HG03280 (cell line): Measurements from ENCODE around the gene MND1.
"Not testable (repeated sequence)": the region's sequence is repeated elsewhere in the genome, so short reads cannot be mapped to it uniquely, and the experiment has no call there.

Source experiments
- ATAC-seq: cut with Tn5 transposase; IDR thresholded peaks from one replicate; pipeline ENCODE4 v1.9.1; 2021; ENCODE audit warnings: mild to moderate bottlenecking, moderate library complexity; ENCODE audit not compliant: unreplicated experiment

Gene MND1

DNA sequence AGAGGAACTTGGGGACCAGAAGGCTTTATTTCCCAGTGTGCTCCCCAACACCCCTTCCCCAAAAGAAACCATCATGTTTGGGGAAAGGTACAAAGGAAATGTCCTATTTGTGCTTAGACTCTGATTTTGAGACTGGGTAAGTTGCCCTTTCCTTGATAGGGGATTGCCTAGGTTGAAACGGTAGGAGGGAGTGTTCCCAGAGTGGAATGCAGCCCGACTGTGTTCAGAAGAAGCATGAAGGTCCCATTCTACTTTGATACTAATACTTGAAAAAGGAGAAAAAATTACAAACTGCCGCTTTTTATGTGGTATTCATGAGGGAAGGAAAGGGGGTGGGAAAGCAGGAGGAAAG, 89.2 kb downstream of the MND1 start:
- no peak for ATAC-seq

DNA sequence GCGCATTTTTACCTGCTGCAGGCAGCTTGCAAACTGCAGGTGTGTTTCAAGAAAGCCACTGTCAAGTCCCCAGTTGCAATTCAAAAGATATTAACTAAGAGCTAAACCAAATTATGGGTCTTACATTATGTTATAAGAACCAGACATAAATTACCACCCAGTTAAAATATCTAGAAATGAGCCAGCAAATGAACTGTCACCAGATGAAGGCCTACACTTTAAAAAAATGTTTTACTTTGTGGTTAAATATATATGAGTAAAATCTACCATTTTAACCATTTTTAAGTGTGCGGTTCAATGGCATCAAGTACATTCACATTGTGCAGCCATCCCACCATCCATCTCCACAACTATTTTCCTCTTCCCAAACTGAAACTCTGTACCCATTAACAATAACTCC, 89.7 kb downstream of the MND1 start:
- ATAC-seq = no peak

DNA sequence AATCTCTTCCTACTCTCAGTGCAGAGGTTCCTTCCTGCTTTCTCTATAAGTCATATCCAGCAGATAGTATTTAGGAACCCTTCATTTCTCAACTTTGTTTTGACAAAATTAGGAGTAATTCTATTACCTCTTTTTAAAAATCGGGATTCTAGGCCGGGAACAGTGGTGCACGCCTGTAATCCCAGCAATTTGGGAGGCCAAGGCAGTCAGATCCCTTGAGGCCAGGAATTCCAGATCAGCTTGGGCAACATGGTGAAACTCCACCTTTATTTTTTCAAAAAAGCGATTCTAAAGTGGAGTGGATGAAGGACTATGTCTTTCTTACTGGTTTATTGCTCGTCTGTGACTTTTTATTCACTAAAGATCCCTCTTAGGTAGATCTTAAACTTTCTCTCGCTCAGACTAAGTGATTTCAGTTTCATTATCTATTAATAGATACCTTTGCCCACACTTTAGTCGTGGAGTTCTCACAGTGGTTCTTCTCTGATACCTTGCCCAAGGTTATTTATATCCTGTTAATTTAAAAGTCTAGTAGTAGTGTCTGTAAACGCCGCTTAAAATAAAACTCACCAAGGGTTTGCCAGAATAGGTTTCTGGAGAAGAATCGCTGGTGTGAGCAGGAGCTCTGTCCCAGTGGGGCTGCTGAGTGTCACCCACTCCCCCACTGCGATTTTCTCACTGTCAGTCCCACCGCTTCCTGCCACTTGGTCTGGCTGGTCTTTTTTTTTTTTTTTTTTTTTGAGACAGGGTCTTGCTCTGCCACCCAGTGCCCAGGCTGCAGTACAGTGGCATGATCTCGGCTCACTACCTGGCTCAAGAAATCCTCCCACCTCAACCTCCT, 94.6 kb downstream of the MND1 start:
- peak; percentile 70 for ATAC-seq

DNA sequence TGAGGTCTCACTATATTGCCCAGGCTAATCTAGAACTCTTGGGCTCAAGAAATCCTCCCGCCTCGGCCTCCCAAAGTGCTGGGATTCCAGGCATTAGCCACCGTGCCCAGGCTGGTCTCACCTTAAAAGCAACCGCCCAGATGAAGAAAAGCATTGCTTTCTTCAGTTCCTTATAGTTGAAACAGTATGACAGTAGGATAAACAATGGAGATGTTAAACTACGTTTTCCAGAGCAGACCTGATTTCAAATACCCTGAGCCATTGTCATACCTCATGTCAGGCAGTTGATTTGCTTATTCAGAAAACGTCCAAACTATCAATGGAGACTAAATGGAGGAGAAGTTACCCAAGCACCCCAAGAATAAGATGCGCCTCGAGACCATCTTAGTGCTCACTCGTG, 95.3 kb downstream of the MND1 start:
- no peak for ATAC-seq

DNA sequence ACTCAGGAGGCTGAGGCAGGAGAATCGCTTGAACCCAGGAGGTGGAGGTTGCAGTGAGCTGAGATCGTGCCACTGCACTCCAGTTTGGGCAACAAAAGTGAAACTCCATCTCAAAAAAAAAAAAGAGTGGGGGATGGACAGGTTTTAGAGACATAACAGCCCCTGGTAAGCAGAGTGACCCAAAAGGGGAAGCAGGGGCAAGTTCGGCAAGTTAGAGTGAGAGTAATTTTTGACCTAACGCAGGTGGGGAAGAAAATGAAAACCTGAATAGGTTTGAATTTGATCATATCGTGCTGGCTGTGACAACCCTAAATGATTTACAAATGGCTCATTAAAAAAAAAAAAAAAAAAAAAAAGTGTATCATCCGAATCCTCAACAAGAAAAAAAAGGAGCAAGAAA, 96.0 kb downstream of the MND1 start:
- no peak for ATAC-seq

DNA sequence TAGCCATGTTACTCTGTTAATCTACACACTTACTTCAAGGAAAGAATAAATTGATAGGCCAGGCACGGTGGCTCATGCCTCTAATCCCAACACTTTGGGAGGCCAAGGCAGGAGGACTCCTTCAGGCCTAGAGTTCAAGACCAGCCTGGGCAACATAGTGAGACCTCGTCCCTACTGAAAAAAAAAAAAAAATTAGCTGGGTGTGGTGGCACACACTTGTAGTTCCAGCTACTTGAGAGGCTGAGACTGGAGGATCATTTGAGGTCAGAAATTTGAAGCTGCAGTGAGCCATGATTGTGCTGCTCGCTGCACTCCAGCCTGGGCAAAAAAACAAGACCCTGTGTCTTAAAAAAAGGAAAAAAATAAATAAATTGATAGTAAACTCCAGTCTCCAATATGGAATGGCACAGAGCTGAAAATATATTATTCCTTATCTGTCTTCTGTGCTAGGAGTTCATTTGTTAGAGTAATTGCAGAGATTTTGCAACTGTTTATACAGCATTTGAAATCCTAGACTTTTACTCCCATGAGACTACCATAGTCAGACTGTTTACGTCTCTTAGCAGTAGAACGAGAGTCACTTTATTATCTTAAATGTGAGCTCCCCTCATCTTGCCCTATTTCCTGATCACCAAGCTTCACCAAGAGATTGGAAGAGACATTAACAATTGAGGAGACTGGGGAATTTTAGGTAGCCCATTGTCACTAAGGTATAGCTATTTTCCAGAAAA, 102.9 kb downstream of the MND1 start:
- ATAC-seq = no peak

DNA sequence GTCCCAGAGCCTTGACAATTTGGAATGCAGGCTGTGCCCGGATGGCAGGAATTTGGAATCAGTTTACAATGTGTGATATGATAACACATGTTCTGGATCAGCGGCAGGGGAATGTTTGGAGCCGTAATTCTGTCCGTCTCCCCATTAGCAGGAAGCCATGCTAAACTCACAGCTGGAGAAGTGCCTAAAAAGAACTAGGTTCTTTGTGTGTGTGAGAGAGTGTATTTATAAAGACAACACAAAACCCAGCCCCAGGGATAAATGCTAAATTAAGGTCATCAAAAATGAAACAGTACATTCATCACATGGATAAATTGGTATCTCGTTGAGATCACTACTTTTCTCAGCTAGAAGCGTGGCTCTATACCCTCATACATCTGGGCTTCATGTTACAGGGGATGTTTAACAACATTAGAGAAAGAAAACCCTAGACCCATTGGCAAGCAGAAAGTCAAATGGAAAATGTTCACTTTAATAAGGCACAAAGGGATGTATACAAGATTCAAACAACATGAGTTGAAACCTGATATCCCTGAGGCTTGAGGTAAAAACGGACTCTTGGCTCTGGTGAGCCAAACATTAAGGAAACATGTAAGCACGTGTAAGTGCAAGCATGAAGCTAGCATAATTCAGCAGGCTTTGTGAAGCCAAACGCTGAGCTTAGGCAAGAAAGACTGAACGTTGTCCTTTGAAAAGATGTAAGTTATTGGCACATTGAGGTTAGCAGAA, 103.7 kb downstream of the MND1 start:
- no peak for ATAC-seq

DNA sequence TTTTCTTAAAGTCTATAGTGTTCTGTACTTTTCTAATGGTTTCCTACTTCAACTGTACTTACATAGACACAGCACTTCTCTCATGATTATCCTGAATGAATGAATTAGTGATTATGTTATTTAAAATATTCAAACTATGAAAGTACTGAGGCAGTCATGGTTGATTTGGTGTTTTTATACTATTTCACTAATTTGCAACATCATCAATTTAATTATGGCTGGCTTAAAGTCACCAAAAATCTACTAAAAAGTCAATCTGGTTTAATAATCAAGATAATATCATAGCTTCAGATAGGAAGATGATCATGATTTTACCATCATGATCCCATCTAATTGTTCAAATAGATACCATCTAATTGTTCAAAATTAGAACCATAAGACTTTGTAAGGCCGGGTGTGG, 104.8 kb downstream of the MND1 start:
- ATAC-seq = no peak

DNA sequence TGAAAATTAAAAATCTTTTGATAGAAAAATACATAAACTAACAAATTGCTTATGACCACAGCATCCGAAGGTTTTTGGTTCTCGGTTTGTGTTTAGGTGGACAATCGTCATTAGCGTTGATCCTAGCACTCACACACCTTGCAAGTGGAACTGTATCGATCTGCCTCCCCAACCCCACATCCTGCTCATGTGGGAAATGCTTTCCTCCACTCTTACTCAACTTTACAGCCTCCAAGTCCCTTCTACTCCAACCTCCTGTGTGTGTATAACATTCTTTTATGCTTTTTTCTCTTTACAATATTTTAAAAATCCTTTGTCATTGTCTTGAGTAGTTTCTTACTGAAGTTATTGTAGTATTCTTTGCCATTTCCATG, 106.0 kb downstream of the MND1 start:
- ATAC-seq = no peak

DNA sequence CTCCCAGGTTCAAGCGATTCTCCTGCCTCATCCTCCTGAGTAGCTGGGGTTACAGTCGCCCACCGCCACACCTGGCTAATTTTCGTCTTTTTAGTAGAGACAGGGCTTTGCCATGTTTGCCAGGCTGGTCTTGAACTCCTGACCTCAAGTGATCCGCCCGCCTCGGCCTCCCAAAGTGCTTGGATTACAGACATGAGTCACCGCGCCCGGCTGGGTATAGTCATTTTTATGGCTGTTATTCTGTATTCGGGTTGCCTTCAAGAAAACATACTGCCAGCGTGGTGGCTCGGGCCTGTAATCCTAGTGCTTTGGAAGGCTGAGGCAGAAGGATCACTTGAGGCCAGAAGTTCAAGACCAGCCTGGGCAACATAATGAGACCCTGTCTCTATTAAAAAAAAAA, 106.7 kb downstream of the MND1 start:
- ATAC-seq = not testable (repeated sequence)

DNA sequence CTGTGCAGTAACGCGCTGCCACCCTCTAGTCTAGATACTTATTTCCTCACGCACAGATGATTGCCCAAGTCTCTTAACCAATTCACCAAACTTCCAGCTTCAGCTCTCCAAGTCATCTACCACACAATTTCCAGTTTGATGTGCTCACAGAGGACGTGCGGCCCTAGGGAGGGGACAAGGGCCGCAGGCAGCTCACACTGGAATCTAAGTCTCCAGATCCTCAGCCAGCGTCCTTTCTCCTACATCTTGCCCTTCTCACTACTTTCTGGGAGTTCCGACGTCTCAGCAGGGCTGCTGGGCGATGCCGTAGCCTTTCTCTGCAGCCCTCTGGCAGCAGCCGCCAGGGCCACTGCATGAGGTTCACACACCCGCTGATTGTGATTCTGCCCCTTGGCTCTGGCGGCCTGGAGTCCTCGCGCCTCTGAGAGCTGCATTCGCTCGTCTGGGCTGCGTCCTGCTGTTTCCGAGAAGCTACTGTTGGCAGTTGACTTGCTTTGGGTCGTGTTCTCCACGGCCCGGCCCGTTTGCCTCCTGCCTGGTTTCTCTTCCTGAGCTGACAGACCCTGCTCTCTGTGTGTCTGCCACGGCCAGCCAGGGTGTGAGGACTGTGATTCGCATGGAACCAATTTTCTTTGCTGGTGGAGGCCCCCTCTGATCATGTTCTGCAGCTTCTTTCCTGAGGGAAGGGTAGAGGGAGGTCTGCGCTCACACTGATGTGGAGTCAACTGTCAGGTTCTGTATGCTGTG, 107.6 kb downstream of the MND1 start:
- ATAC-seq = no peak

DNA sequence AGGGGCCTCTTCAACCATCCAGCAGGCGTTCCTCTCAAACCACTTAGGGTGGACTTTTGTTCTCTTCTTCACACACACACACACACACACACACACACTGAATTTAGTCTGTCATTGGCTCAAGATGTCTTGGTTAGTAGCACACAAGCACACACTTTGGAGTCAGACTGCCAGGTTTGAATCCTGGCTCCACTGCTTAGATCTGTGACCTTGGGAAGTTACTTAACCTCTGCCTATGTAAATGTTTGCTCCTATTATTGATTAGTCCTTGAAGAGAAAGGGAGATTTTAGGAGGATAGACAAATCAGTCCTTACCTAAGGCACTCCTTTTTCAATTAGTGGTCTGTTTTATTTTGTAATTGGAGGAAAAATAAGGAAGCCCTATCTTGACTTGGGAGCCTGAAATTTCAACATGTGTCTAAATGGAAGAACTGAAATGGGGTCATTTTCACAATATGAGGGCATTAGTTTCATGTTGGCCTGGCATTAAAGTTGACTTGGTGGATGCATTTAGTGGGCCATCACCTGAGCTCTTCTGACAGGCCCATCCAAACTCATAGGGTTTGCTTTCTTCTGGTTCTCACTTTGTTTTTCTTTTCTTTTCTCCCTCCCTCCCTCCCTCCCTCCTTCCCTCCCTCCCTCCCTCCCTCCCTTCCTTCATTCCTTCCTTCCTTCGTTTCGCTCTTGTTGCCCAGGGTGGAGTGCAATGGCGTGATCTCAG, 108.3 kb downstream of the MND1 start:
- no peak for ATAC-seq

DNA sequence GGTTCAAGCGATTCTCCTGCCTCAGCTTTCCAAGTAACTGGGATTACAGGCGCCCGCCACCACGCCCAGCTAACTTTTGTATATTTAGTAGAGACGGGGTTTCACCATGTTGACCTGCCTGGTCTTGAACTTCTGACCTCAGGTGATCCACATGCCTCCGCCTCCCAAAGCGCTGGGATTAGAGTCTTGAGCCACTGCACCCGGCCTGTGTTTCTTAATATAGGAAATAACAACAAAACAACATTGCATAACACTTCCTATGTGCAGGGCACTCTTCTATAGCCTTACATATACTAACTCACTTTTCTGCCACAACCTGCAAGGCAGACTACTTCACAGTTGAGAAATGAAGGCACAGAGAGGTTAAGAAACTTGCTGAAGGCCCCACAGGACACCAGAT, 108.9 kb downstream of the MND1 start:
- ATAC-seq = no peak

DNA sequence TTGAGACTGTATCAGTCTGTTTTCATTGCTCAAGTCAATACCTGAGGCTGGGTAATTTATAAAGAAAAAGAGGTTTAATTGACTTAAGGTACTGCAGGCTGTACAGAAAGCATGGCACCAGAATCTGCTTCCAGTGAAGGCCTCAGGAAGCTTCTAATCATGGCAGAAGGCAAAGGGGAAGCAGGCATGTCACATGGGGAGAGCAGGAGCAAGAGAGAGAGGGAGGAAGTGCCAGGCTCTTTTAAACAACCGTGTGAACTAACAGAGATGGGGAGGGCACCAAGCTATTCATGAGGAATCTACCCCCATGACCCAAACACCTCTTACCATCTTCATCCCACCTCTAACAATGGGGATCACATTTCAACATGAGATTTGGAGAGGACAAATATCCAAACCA, 114.5 kb downstream of the MND1 start:
- ATAC-seq = no peak

DNA sequence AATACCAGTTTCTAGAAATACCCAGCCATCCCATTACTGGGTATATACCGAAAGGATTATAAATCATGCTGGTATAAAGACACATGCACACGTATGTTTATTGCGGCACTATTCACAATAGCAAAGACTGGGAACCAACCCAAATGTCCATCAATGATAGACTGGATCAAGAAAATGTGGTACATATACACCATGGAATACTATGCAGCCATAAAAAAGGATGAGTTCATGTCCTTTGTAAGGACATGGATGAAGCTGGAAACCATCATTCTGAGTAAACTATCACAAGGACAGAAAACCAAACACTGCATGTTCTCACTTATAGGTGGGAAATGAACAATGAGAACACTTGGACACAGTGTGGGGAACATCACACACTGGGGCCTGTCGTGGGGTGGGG, 117.1 kb downstream of the MND1 start:
- not testable (repeated sequence) for ATAC-seq

DNA sequence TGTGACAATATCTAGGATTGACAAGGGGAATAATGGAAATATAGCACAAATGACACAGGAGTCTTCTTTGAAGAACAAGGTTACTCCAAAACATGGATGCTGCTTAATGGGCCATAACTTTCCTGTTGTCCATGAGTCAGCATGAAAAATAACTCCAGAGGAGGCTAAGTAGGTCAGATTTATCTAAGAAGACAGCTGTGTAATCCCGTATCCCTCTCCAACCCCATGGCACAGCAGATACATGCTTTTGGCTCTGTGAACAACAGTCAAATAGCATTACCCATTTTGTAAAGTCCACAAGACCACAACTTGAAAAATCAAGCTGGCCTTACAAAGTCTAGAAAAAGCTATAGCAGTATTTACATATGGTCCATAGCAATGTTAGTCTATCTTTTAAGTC, 119.6 kb downstream of the MND1 start:
- ATAC-seq = no peak
